Measurements from ENCODE around the gene SSH3.

Gene SSH3

DNA sequence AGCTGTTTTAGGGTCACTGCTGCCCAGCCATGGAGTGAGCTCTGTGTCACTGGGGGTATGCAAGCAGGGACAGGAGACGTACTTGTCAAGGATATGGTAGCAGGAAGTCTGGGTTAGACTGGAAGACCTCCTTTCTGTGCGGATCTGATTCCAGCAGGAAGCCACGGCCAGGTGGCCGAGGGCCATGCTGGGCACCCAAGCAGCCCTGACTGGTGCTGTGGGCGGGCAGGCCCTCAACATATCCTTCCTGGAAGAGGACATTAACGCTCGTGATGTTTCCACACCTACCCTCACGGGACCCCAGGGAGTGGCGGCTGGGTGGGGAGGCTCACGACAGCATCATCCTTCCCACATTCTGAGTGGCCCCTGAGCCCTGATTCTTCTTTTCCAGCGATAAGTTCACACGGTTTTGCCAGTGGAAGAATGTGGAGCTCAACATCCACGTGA lies 23.0 kb upstream of the SSH3 start:
- no peak for DNase-seq (ENCODE audit: low spot score)

DNA sequence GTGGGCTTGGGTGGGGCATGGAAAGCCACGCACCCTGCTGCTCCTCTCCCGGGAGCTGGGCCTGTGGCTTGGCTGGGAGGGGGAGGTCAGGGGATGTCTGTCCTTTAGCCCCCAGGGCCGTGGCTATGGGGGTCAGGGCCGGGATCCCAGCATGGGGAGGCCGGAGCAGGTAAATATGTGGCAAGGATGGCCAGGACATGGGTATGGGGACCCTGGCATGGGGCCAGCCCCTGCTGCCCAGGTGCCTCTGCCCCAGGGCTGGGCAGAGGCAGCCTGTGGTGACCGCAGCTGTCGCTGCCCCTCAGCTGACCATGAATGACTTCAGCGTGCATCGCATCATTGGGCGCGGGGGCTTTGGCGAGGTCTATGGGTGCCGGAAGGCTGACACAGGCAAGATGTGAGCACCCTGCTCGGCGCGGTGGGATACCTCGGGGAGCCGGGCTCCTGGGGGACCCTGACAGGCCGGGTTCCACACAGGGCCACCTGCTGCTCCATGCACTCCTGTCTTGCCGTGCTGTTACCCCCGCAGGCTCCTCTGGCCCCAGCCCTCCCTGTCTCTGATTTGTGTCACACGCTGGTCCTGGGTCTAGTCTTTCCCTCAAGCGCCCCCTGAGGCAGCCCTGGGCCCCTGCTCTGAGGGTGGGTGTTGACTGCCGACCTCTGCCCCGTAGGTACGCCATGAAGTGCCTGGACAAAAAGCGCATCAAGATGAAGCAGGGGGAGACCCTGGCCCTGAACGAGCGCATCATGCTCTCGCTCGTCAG lies 22.4 kb upstream of the SSH3 start:
- DNase-seq (ENCODE audit: low spot score) = no peak

DNA sequence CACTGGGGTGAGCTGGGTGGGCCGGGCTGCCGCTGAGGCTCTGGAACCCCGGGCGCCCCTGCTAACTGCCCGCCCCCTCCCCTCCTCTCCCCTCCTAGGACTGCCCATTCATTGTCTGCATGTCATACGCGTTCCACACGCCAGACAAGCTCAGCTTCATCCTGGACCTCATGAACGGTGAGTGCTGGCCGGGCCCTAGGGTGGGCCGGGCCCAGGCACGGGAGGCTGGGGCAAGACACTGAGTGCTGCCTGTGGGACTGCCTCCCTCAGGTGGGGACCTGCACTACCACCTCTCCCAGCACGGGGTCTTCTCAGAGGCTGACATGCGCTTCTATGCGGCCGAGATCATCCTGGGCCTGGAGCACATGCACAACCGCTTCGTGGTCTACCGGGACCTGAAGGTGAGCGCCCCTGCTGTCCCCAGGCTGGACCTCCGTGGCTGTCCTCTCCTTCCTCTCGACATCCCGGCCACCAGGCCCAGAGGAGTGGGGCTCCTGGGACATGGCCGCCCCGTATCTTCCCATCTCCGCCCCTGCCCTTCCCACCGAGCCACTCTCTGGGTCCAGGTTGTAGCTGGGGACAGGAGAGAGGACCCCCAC lies 21.7 kb upstream of the SSH3 start:
- no peak for DNase-seq (ENCODE audit: low spot score)

DNA sequence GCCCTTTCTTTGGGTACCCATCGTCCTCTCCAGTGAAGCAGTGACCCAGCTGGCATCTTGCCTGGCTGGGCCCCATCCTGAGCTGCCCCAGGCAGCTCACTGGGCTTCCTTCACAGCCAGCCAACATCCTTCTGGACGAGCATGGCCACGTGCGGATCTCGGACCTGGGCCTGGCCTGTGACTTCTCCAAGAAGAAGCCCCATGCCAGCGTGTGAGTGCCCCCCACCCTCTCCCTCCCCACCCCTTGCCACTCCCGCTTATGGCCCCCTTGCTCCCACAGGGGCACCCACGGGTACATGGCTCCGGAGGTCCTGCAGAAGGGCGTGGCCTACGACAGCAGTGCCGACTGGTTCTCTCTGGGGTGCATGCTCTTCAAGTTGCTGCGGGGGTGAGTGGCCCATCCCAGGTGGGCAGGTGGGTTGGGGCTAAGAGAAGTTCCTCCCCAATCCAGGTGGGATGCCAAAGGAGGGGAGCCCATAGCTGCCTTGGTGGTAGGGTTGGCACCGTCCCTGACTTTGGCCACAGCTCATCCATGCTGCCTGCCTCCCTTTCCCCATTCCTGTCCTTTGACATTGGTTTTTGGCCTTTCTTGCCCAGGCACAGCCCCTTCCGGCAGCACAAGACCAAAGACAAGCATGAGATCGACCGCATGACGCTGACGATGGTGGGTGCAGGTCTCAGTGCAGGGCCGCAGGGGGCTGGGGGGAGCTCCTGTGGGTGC lies 21.0 kb upstream of the SSH3 start:
- DNase-seq (ENCODE audit: low spot score) = no peak

DNA sequence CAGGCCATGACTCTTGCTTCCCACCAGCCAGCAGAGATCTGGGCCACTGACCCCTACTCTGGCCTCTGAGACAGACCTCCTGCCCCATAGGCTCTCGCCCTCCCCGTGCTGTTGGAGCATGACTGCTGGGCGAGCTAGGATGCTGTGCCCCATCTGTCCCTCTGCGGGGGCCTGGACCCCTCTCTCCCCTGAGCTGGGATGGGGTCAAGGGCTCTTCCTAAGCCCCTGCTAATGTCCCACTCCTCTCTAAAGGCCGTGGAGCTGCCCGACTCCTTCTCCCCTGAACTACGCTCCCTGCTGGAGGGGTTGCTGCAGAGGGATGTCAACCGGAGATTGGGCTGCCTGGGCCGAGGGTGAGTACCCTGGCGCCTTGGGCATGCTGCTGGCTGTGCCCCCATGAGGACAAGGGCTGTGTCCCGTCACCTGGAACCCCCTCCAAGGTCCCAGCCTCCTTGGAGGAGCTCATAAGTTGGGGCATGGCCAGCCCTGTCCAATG lies 20.4 kb upstream of the SSH3 start:
- DNase-seq (ENCODE audit: low spot score) = no peak

DNA sequence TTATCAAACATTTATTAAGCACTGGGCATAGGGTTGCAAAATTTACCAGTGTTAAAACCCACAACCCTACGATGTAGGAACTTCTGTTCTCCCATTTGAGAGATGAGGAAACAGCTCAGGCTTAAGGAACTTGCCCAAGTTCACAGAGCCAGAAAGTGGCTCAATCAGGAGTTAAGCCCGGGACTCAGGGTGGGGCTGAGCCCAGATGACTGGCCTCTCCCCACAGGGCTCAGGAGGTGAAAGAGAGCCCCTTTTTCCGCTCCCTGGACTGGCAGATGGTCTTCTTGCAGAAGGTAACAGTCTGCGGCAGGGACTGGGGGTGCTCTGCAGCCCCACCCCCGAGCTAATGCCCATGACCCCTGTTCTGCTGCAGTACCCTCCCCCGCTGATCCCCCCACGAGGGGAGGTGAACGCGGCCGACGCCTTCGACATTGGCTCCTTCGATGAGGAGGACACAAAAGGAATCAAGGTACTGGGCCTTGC lies 19.8 kb upstream of the SSH3 start:
- DNase-seq (ENCODE audit: low spot score) = no peak

DNA sequence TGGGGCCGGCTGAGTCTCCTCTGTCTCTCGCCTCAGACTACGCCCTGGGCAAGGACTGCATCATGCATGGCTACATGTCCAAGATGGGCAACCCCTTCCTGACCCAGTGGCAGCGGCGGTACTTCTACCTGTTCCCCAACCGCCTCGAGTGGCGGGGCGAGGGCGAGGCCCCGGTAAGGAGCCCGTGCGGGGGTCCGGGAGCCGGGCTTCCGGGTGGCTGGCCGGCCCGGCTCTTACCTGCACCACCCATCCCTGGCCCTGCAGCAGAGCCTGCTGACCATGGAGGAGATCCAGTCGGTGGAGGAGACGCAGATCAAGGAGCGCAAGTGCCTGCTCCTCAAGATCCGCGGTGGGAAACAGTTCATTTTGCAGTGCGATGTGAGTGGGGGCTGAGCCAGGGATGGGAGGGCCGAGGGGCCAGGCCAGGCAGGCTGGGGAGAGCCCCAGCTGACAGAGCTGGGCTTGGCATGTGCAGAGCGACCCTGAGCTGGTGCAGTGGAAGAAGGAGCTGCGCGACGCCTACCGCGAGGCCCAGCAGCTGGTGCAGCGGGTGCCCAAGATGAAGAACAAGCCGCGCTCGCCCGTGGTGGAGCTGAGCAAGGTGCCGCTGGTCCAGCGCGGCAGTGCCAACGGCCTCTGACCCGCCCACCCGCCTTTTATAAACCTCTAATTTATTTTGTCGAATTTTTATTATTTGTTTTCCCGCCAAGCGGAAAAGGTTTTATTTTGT lies 18.4 kb upstream of the SSH3 start:
- DNase-seq (ENCODE audit: low spot score) = no peak

DNA sequence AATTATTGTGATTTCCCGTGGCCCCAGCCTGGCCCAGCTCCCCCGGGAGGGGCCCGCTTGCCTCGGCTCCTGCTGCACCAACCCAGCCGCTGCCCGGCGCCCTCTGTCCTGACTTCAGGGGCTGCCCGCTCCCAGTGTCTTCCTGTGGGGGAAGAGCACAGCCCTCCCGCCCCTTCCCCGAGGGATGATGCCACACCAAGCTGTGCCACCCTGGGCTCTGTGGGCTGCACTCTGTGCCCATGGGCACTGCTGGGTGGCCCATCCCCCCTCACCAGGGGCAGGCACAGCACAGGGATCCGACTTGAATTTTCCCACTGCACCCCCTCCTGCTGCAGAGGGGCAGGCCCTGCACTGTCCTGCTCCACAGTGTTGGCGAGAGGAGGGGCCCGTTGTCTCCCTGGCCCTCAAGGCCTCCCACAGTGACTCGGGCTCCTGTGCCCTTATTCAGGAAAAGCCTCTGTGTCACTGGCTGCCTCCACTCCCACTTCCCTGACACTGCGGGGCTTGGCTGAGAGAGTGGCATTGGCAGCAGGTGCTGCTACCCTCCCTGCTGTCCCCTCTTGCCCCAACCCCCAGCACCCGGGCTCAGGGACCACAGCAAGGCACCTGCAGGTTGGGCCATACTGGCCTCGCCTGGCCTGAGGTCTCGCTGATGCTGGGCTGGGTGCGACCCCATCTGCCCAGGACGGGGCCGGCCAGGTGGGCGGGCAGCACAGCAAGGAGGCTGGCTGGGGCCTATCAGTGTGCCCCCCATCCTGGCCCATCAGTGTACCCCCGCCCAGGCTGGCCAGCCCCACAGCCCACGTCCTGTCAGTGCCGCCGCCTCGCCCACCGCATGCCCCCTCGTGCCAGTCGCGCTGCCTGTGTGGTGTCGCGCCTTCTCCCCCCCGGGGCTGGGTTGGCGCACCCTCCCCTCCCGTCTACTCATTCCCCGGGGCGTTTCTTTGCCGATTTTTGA lies 17.5 kb upstream of the SSH3 start:
- no peak for DNase-seq (ENCODE audit: low spot score)

DNA sequence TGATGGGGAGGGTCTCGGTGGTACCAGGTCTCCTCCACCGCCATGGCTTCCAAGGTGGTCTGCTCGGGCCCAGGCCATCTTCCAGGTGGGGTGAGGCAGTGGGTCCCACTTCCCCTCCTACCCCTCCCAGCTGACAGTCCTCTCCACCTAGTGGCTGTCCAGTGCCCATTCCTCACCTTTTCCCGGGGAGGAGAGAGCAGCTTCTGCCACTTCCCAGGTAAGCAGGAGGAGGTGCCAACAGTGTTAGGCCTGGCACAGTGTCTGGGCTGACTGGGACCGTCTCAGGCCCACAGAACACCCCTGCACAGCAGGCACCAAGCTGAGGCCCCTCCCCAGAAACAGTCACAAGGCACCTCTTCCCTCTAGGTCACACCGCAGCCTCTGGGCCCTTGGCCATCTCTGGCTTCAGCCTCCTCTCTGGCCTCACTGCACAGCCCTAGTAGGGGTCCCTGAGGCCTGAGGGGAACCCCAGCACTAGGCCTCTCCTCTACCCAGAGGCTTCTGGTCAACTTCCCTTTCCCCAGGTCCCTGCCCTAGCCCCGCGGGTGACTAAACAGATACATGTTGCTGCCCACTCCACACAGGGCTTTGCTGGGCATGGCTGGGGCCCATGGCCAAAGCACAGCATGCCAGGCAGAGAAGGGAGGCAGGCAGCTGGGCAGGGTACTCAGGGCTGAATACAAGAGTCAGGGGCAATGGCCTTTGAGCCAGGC lies 16.6 kb upstream of the SSH3 start:
- no peak for DNase-seq (ENCODE audit: low spot score)

DNA sequence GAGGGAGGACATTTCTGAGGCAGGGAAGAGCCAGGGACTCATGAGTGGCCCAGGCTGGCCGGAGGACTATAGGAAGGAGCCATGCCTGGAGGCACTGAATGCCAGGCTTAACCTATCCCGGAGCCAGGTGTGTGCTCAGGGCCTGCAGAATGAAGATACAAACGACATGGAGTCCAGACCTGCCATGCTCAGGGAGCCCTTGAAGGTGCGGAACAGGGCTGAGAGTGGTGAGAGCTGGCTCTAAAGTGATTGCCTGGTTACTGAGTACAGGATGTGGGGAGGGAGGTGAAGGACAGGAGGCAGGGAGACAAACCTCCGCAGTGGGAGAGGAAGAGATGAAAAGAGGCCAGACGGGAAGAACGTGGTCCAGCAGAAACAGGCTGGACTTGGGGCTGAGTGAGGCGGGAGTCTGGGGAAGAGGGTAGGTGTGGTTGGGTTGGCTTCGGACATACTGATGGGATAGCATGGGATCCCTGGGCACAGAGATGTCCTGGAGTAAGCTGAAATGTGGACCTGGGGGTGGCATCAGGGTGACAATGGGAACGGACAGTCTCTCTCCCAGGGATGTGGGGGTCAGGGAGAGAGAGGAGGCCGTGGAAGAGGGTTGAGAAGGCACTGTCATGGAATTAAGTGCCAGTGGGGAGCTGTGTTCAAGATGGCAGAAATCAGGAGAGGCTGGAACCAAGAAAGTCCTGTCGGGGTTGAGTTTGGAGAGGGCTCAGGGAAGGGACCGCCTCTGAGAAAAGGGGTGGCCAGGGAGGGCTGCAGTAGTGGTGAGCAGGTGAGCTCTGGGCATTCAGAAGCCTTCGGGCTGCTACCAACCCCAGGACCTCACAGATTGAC lies 15.8 kb upstream of the SSH3 start:
- DNase-seq (ENCODE audit: low spot score) = no peak

DNA sequence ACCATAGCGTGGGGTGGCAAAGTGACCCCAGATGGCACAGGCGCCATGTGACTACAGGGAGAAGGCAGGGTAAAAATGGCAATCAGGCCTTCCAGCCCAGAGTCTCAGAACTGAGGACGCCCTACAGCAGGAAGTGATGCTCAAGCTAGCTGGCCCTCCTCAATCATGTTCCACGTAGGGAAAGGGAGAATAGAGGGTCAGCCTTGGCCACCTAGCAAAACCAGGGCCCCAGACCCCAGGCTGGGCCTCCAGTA lies 15.2 kb upstream of the SSH3 start:
- DNase-seq (ENCODE audit: low spot score) = no peak

DNA sequence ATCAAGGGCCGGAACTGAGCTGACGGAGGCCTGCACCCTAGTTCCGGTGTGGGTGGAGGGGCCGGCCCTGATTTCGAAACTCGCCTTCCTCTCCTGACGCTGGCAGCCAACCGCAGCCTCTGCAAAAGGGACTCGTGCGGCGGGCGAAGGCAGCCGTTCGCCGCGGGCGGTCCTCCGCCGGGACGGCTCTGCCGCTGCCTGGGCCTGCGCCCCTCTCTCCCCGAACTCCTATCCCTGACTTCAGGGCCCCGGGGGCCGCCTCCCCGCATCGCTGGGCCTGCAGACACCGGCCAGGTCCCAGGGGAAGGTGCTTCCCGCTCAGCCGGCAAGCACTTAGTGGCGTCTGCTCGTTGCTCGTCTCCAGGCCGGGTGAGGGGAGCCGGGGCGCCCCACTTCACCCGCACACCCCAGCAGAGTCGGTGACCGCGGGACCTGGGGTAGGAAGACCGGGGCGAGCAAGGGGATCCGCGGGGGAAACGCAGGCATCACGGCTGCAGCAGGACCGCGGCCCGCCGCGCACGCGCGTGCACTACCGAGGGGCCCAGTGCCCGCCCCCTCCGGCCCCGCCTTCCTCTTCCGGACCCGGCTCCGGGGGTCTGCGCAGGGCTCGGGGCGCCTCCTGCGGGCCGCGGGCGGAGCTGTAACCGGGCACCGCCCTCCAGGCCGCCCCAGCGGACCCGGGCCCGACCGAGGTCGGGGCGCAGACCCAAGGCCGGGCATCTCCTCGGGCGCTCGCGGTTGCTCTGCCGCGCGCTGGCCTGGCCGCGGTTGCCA lies 14.7 kb upstream of the SSH3 start:
- DNase-seq (ENCODE audit: low spot score) = peak; percentile 95

DNA sequence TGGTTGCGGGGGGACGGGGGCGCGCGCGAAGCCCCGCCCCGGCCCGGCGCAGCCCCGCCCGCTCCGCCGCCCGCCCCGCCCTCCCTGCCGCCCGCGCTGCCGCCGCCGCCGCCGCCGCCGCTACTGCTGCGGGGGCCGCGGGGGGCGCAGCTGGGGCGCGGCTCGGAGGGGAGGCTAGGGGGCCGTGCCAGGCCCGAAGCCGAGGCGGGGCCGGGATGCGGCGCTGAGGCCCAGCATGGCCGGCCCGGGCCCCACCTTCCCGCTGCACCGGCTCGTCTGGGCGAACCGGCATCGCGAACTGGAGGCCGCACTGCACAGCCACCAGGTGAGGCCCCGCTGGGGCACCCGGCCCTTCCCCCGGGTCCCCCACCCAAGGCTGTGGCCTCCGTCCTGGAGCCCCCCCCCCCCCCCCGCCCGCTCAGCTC lies 14.1 kb upstream of the SSH3 start, which contains the start of gene ANKRD13D:
TSS of gene ANKRD13D (plus strand) at position 78 of the 425 bp plus-strand sequence. CDS start at position 236, 158 bp downstream.
- peak; percentile 96 for DNase-seq (ENCODE audit: low spot score)

DNA sequence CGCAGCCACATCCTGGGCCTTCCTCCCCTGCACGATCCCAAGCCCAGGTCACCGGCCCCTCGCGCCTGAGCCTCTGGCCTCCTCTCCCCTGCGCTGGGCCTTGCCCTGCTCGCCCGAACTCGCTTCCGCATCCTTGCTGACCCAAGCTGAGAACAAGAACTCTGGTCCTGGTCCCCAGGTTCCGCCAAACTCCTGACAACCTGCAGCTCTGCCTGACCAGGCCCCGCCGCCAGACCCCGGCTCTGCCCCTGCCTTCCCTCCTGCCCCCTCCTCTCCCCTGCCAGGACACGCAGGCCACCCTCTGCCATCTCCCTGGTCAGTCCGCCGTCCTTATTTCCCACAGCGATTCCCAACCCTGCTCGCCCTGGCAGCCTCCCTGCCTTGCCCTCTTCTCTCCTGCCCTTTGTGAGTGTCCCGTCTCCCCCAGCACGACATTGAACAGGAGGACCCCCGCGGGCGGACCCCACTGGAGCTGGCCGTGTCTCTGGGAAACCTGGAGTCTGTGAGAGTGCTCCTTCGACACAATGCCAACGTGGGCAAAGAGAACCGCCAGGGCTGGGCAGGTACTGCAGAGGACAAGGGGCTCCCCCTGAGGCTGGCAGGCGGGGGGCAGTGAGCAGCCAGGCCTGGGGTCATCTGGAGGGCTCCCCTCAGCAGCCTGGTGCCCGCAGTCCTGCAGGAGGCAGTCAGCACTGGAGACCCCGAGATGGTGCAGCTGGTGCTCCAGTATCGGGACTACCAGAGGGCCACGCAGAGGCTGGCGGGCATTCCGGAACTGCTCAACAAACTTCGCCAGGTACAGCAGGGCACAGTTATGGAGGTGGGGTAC lies 13.5 kb upstream of the SSH3 start:
- no peak for DNase-seq (ENCODE audit: low spot score)

DNA sequence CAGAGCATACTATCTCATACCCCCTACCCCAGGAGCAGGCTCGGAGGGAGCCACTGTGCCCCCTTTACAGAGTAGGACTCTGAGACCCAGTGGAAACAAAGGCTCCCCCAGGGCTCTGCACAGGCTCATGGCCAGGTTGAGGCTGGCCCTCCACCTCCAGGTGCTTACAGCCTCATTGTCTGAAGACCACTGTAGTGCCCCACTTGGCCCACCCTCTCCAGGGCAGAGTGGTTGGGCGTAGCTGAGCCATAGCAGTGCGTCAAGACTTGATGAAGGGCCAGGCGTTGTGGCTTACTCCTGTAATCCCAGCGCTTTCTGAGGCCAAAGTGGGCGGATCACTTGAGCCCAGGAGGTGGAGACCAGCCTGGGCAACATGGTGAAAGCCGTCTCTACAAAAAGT lies 12.5 kb upstream of the SSH3 start:
- no peak for DNase-seq (ENCODE audit: low spot score)

DNA sequence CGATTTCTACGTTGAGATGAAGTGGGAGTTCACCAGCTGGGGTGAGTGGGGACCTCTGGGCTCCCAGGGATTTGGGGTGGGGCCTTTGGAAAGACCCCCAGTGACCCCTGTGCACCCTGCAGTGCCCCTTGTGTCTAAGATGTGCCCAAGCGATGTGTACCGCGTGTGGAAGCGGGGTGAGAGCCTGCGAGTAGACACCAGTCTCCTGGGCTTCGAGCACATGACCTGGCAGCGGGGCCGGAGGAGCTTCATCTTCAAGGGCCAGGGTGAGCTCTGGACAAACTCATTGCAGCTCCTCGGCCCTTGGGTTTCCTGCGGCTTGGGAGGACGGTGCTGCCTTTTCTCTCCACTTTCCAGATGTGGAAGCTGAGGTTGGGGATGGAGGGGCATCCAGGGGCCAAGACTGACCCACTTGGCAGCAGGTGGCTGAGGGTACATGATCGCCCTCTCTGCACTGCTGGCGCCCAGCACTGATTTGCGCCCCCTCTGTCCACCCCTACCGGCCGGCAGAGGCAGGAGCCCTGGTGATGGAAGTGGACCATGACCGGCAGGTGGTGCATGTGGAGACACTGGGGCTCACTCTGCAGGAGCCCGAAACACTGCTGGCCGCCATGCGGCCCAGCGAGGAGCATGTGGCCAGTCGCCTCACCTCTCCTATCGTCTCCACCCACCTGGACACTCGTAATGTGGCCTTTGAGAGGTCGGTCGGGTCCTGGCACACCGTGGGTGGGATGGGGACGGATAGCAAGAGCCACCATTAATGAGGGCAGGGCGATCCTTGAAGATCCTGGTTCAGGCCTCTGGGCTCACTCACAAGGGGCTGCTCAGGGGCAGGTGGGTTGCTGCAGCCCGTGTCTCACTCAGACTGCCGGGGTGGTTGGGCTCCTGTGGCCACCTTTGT lies 11.6 kb upstream of the SSH3 start:
- no peak for DNase-seq (ENCODE audit: low spot score)

DNA sequence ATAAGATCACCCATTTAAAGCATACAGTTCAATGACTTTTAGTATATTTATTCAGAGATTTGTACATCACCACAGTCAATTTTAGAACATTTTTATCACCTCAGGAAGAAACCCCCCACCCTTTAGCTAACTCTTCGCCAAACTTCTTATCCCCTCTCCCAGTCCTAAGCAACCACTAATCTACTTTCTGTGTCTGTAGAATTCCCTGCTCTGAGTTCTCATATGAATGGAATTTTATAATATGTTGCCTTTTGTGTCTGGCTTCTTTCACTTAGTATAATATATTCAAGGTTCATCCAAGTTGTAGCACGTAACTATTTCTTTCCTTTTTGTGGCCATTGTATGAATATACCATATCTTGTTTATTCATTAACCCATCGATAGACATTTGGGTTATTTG lies 10.7 kb upstream of the SSH3 start:
- no peak for DNase-seq (ENCODE audit: low spot score)
